Liver (tissue), 3 donors: Measurements from ENCODE around the gene UBE3D.

Experiments used
- CTCF ChIP-seq: fragments of 150-350 bp; IDR thresholded peaks from 2 replicates; pipeline ENCODE4 v1.5.1; 2017; ENCODE audit warnings: improper control_type of control experiment, low read depth, low read length; ENCODE audit not compliant: missing input control
- FOXA1 ChIP-seq: IDR thresholded peaks from 2 replicates; pipeline ENCODE4 v1.6.1; 2016; ENCODE audit warnings: antibody characterized with exemption
- FOXA2 ChIP-seq: IDR thresholded peaks from 2 replicates; pipeline ENCODE4 v1.6.1; 2016; ENCODE audit warnings: antibody characterized with exemption
- HNF4A ChIP-seq, 2 donors: conservative IDR thresholded peaks; 2 replicates each; pipeline ENCODE4 v1.6.1; 2016; ENCODE audit warnings: antibody characterized with exemption in 2 of 2, mild to moderate bottlenecking in 2 of 2
- TF ChIP-seq, protein P1 (sequence below): IDR thresholded peaks from 2 replicates; pipeline ENCODE4 v1.6.1; 2016; ENCODE audit warnings: antibody characterized with exemption
- TF ChIP-seq, protein P2 (sequence below): IDR thresholded peaks from 2 replicates; pipeline ENCODE4 v1.6.1; 2016; ENCODE audit warnings: antibody characterized with exemption
- donor health status: healthy.
- donor health status: healthy.

GRCh38 chr6:82970839-82971238 lies 94.8 kb downstream of the UBE3D start:
- no peak for TF ChIP-seq CTCF
- TF ChIP-seq HNF4A (conservative IDR thresholded peaks at IDR 0.05): no peak
- TF ChIP-seq, protein P1, sequence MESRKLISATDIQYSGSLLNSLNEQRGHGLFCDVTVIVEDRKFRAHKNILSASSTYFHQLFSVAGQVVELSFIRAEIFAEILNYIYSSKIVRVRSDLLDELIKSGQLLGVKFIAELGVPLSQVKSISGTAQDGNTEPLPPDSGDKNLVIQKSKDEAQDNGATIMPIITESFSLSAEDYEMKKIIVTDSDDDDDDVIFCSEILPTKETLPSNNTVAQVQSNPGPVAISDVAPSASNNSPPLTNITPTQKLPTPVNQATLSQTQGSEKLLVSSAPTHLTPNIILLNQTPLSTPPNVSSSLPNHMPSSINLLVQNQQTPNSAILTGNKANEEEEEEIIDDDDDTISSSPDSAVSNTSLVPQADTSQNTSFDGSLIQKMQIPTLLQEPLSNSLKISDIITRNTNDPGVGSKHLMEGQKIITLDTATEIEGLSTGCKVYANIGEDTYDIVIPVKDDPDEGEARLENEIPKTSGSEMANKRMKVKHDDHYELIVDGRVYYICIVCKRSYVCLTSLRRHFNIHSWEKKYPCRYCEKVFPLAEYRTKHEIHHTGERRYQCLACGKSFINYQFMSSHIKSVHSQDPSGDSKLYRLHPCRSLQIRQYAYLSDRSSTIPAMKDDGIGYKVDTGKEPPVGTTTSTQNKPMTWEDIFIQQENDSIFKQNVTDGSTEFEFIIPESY: no peak
- no peak for TF ChIP-seq FOXA2
- TF ChIP-seq, protein P2, sequence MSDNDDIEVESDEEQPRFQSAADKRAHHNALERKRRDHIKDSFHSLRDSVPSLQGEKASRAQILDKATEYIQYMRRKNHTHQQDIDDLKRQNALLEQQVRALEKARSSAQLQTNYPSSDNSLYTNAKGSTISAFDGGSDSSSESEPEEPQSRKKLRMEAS: no peak
- no peak for TF ChIP-seq FOXA1
